ENCODE measurements around the gene RNLS.
A peak's percentile ranks its signal among the peaks of the same experiment; 100 is the strongest.

RNLS gene

GRCh38 chr10:88259381-88259780, 323.7 kb downstream of the RNLS start:
- DNase-seq (ENCODE audit: extremely low read depth, low read depth) = no peak
- no peak for TF ChIP-seq CTCF (IDR thresholded peaks at IDR 0.05; ENCODE audit: low read depth, low read length)

- TF ChIP-seq CTCF (IDR thresholded peaks at IDR 0.05; ENCODE audit: low read depth, low read length) = no peak
- no peak for DNase-seq (ENCODE audit: extremely low read depth, low read depth)
Observed at GRCh38 chr10:88256886-88257285, 326.2 kb downstream of the RNLS start.

GRCh38 chr10:88256013-88256680, 327.0 kb downstream of the RNLS start:
- no peak for DNase-seq (ENCODE audit: extremely low read depth, low read depth)
- no peak for TF ChIP-seq CTCF (IDR thresholded peaks at IDR 0.05; ENCODE audit: low read depth, low read length)

- DNase-seq (ENCODE audit: extremely low read depth, low read depth) = peak; percentile 35
- TF ChIP-seq CTCF (IDR thresholded peaks at IDR 0.05; ENCODE audit: low read depth, low read length) = no peak
Observed at GRCh38 chr10:88254091-88254490, 329.0 kb downstream of the RNLS start.

- no peak for TF ChIP-seq CTCF (IDR thresholded peaks at IDR 0.05; ENCODE audit: low read depth, low read length)
- no peak for DNase-seq (ENCODE audit: extremely low read depth, low read depth)
Observed at GRCh38 chr10:88253622-88254021, 329.5 kb downstream of the RNLS start.

GRCh38 chr10:88253128-88253527, 330.0 kb downstream of the RNLS start:
- TF ChIP-seq CTCF (IDR thresholded peaks at IDR 0.05; ENCODE audit: low read depth, low read length) = no peak
- no peak for DNase-seq (ENCODE audit: extremely low read depth, low read depth)

GRCh38 chr10:88249450-88249849, 333.7 kb downstream of the RNLS start:
- DNase-seq (ENCODE audit: extremely low read depth, low read depth) = no peak

More at GRCh38 chr10:88249450-88249849, 333.7 kb downstream of the RNLS start:
- no peak for TF ChIP-seq CTCF (IDR thresholded peaks at IDR 0.05; ENCODE audit: low read depth, low read length)

Data from AG09319 (cell line).